GM23338 (cell line): ENCODE results near the gene RAI14. TPM values are rescaled to one million over a fixed set of nuclear protein-coding genes. Genes with fewer than 3 reads are reported as not detected.

ENCODE experiments used
- ATAC-seq: fragments of 200-7000 bp; cut with Tn5 transposase; 3 replicates; pipeline ENCODE4 v1.9.1; 2020
- DNase-seq: peaks from one replicate; pipeline ENCODE4 v3.0.0-alpha.2; 2015; ENCODE audit warnings: low spot score
- H2AFZ ChIP-seq: fragments of 200-600 bp; sonication (generic); 2 replicates; pipeline ENCODE4 v1.8.0; 2016; ENCODE audit warnings: antibody characterized with exemption, mild to moderate bottlenecking, moderate library complexity
- H3F3A ChIP-seq: fragments of 200-600 bp; sonication (generic); replicated peaks from 2 replicates; pipeline ENCODE4 v1.8.0; 2017; ENCODE audit warnings: antibody characterized with exemption, mixed run types, low read depth
- H3K27ac ChIP-seq: fragments of 200-600 bp; sonication (generic); 2 replicates; pipeline ENCODE4 v1.6.1; 2016; ENCODE audit warnings: low read depth
- H3K27me3 ChIP-seq: fragments of 200-600 bp; sonication (generic); 2 replicates; pipeline ENCODE4 v1.8.0; 2016; ENCODE audit warnings: mild to moderate bottlenecking, mixed run types, moderate library complexity; ENCODE audit not compliant: insufficient read depth
- H3K36me3 ChIP-seq: fragments of 200-600 bp; sonication (generic); 2 replicates; pipeline ENCODE4 v1.8.0; 2016; ENCODE audit warnings: mild to moderate bottlenecking; ENCODE audit not compliant: insufficient read depth
- H3K4me1 ChIP-seq: fragments of 200-600 bp; sonication (generic); 2 replicates; pipeline ENCODE4 v1.8.0; 2016; ENCODE audit warnings: mild to moderate bottlenecking, moderate library complexity; ENCODE audit not compliant: insufficient read depth
- H3K4me2 ChIP-seq: fragments of 200-600 bp; sonication (generic); 2 replicates; pipeline ENCODE4 v1.7.1; 2017; ENCODE audit warnings: mixed run types
- H3K4me3 ChIP-seq: fragments of 200-600 bp; sonication (generic); 2 replicates; pipeline ENCODE4 v1.6.1; 2016; ENCODE audit warnings: mixed run types
- H3K79me2 ChIP-seq: fragments of 200-600 bp; sonication (generic); replicated peaks from 2 replicates; pipeline ENCODE4 v1.8.0; 2017; ENCODE audit warnings: mild to moderate bottlenecking; ENCODE audit not compliant: insufficient read depth
- H3K9me2 ChIP-seq: fragments of 200-600 bp; sonication (generic); 2 replicates; pipeline ENCODE4 v1.8.0; 2017; ENCODE audit not compliant: insufficient read depth
- H4K20me1 ChIP-seq: fragments of 200-600 bp; sonication (generic); replicated peaks from 2 replicates; pipeline ENCODE4 v1.8.0; 2017; ENCODE audit warnings: mild to moderate bottlenecking; ENCODE audit not compliant: insufficient read depth
- H3K27ac Mint-ChIP-seq: 2 replicates; pipeline ENCODE4 v1.8.0; 2020; ENCODE audit warnings: inconsistent platforms, mild to moderate bottlenecking, moderate library complexity, mixed read lengths
- H3K27me3 Mint-ChIP-seq: 3 replicates; pipeline ENCODE4 v1.8.0; 2022; ENCODE audit warnings: low read depth, mild to moderate bottlenecking, moderate library complexity, mixed read lengths, inconsistent platforms; ENCODE audit not compliant: insufficient read depth, poor library complexity
- H3K36me3 Mint-ChIP-seq: 3 replicates; pipeline ENCODE4 v1.8.0; 2021; ENCODE audit warnings: low read depth, mild to moderate bottlenecking, inconsistent platforms, moderate library complexity, mixed read lengths
- H3K4me1 Mint-ChIP-seq: 3 replicates; pipeline ENCODE4 v1.8.0; 2020; ENCODE audit warnings: mild to moderate bottlenecking, inconsistent platforms, mixed read lengths
- H3K4me3 Mint-ChIP-seq: 3 replicates; pipeline ENCODE4 v1.8.0; 2021; ENCODE audit warnings: moderate library complexity, mild to moderate bottlenecking, inconsistent platforms, mixed read lengths
- H3K9me3 Mint-ChIP-seq: 3 replicates; pipeline ENCODE4 v1.8.0; 2020; ENCODE audit warnings: moderate library complexity, mild to moderate bottlenecking, inconsistent platforms, mixed read lengths
- CREB1 ChIP-seq: fragments of 250-450 bp; sonication (Bioruptor Pico); IDR thresholded peaks from 2 replicates; pipeline ENCODE4 v1.5.0; 2020; ENCODE audit warnings: low read depth, mild to moderate bottlenecking, moderate library complexity
- CTCF ChIP-seq, 2 experiments: fragments of 200-600 bp in 1 of 2; sonication (generic) in 1 of 2; conservative IDR thresholded peaks; 2 replicates each; pipeline versions ENCODE4 v1.5.1 to v1.6.1; 2016 to 2017; ENCODE audit warnings: antibody characterized with exemption in 2 of 2, low read depth in 2 of 2, mild to moderate bottlenecking in 2 of 2, moderate library complexity in 1 of 2
- ETS1 ChIP-seq: IDR thresholded peaks from 2 replicates; pipeline ENCODE4 v1.6.1; 2016; ENCODE audit warnings: antibody characterized with exemption
- EZH2 ChIP-seq: fragments of 200-600 bp; sonication (generic); IDR thresholded peaks from one replicate; pipeline ENCODE4 v1.8.0; 2017; ENCODE audit warnings: antibody characterized with exemption, mild to moderate bottlenecking, low read depth; ENCODE audit not compliant: unreplicated experiment
- EZH2phosphoT487 ChIP-seq: fragments of 200-600 bp; sonication (generic); IDR thresholded peaks from one replicate; pipeline ENCODE4 v1.8.1; 2018; ENCODE audit warnings: antibody characterized with exemption; ENCODE audit not compliant: unreplicated experiment
- JUNB ChIP-seq: IDR thresholded peaks from one replicate; pipeline ENCODE4 v1.6.1; 2016; ENCODE audit warnings: antibody characterized with exemption; ENCODE audit not compliant: unreplicated experiment
- NANOG ChIP-seq: IDR thresholded peaks from 2 replicates; pipeline ENCODE4 v1.6.1; 2016; ENCODE audit warnings: antibody characterized with exemption, borderline replicate concordance
- POLR2AphosphoS5 ChIP-seq: IDR thresholded peaks from 2 replicates; pipeline ENCODE4 v1.6.1; 2016; ENCODE audit warnings: antibody characterized with exemption, low read depth
- REST ChIP-seq: IDR thresholded peaks from one replicate; pipeline ENCODE4 v1.6.1; 2018; ENCODE audit warnings: antibody characterized with exemption; ENCODE audit not compliant: unreplicated experiment
- STAT1 ChIP-seq: IDR thresholded peaks from one replicate; pipeline ENCODE4 v1.6.1; 2016; ENCODE audit warnings: antibody characterized with exemption; ENCODE audit not compliant: unreplicated experiment
- ZNF114 ChIP-seq: fragments of 250-450 bp; sonication (Bioruptor Pico); IDR thresholded peaks from 2 replicates; pipeline ENCODE4 v1.5.0; 2020; ENCODE audit warnings: mild to moderate bottlenecking, moderate library complexity
- ZNF331 ChIP-seq: fragments of 250-450 bp; sonication (Bioruptor Pico); IDR thresholded peaks from 2 replicates; pipeline ENCODE4 v1.5.0; 2020; ENCODE audit warnings: low read depth, mild to moderate bottlenecking, moderate library complexity
- ZNF462 ChIP-seq: fragments of 250-450 bp; sonication (Bioruptor Pico); IDR thresholded peaks from 2 replicates; pipeline ENCODE4 v1.5.0; 2020; ENCODE audit warnings: mild to moderate bottlenecking, moderate library complexity
- polyA plus RNA-seq: library from polyadenylated mRNA; unstranded; fragments of >200 nt; fragmentation: Nextera tagmentation; extraction: Ambion mirVana; gene quantifications from 2 replicates; pipeline ENCODE4 v1.2.1, GENCODE V29; 2016
- total RNA-seq: library from RNA; depleted of rRNA; stranded (reverse); fragments of >200 nt; shearing (Covaris generic); gene quantifications from 2 replicates; pipeline ENCODE4 v1.2.3, GENCODE V29; 2014

RAI14 gene
- total and polyA plus RNA-seq, 2 experiments from 2014 or later = 58.8 to 95.8 TPM

GRCh38 chr5:34870382-34870781, 214.3 kb downstream of the RAI14 start:
- TF ChIP-seq REST = no peak
- no peak for TF ChIP-seq ETS1
- no peak for TF ChIP-seq STAT1
- TF ChIP-seq JUNB = no peak
- no peak for TF ChIP-seq POLR2AphosphoS5
- no peak for TF ChIP-seq ZNF331 (CRISPR knock-in tag)
- no peak for TF ChIP-seq EZH2phosphoT487
- TF ChIP-seq CTCF (conservative IDR thresholded peaks at IDR 0.05; ENCODE audit: low read depth in 2 of 2) = no peak
- TF ChIP-seq NANOG = no peak
- no peak for TF ChIP-seq ZNF462 (CRISPR knock-in tag)
- TF ChIP-seq ZNF114 = no peak
- TF ChIP-seq EZH2 = no peak
- no peak for TF ChIP-seq CREB1
- Mint-ChIP-seq H3K4me3 (no peak overlapping the region), H3K27me3 (peaks cover 4% of the 10 kb centered on the region), H3K27ac (no peak overlapping the region), H3K4me1 (peaks cover 20% of the 10 kb centered on the region), H3K36me3 (peaks cover 11% of the 10 kb centered on the region), H3K9me3 (peaks cover 5% of the 10 kb centered on the region; the same call in 1 of the 3 replicates)
- Histone ChIP-seq H3K4me1 (peaks cover 18% of the 10 kb centered on the region; the same call in 1 of the 2 replicates), H3K4me3 (no peak overlapping the region), H3K4me2 (no peak overlapping the region), H4K20me1 (no peaks in the 10 kb centered on the region), H3F3A (no peaks in the 10 kb centered on the region), H3K27me3 (no peaks in the 10 kb centered on the region), H3K79me2 (no peaks in the 10 kb centered on the region), H3K27ac (no peak overlapping the region), H3K36me3 (no peaks in the 10 kb centered on the region), H2AFZ (no peak overlapping the region), H3K9me2 (no peaks in the 10 kb centered on the region)
- no peak for DNase-seq
- no peak for ATAC-seq
